ENCODE data around the gene SPTLC3. TPM values are rescaled to one million over a fixed set of nuclear protein-coding genes. Genes with fewer than 3 reads are reported as not detected.

The SPTLC3 gene
- total RNA-seq, 4 donors from 2014 or later = 5.5 to 9.7 (median 8.4) TPM

GRCh38 chr20:13149371-13150105 is 140.8 kb downstream of the SPTLC3 start:
- no peak for DNase-seq (ENCODE audit: low spot score)
- no peak for ATAC-seq (ENCODE audit: low FRiP score)

GRCh38 chr20:13158369-13158768 is 149.6 kb downstream of the SPTLC3 start:
- no peak for TF ChIP-seq CTCF (IDR thresholded peaks at IDR 0.05)
- ATAC-seq (ENCODE audit: low FRiP score) = peak; percentile 44
- no peak for DNase-seq (ENCODE audit: low spot score)

More at GRCh38 chr20:13149371-13150105, 140.8 kb downstream of the SPTLC3 start:
- TF ChIP-seq CTCF (IDR thresholded peaks at IDR 0.05) = no peak

- ATAC-seq (ENCODE audit: low FRiP score) (no peak), DNase-seq (ENCODE audit: low spot score) (no peak)
- TF ChIP-seq CTCF (IDR thresholded peaks at IDR 0.05) = no peak
Observed at GRCh38 chr20:13159889-13160288, 151.1 kb downstream of the SPTLC3 start.

GRCh38 chr20:13165203-13165602 is 156.4 kb downstream of the SPTLC3 start:
- no peak for ATAC-seq (ENCODE audit: low FRiP score)
- no peak for DNase-seq (ENCODE audit: low spot score)
- no peak for TF ChIP-seq CTCF (IDR thresholded peaks at IDR 0.05)

GRCh38 chr20:13166011-13166410 is 157.2 kb downstream of the SPTLC3 start:
- DNase-seq (ENCODE audit: low spot score) (no peak), ATAC-seq (ENCODE audit: low FRiP score) (no peak)
- TF ChIP-seq CTCF (IDR thresholded peaks at IDR 0.05) = no peak

GRCh38 chr20:13166437-13166836 is 157.7 kb downstream of the SPTLC3 start:
- DNase-seq (ENCODE audit: low spot score) (no peak), ATAC-seq (ENCODE audit: low FRiP score) (no peak)
- TF ChIP-seq CTCF (IDR thresholded peaks at IDR 0.05) = no peak

GRCh38 chr20:13169086-13169485 is 160.3 kb downstream of the SPTLC3 start:
- no peak for TF ChIP-seq CTCF (IDR thresholded peaks at IDR 0.05)
- DNase-seq (ENCODE audit: low spot score) = no peak

More at GRCh38 chr20:13169086-13169485, 160.3 kb downstream of the SPTLC3 start:
- no peak for ATAC-seq (ENCODE audit: low FRiP score)

All from omental fat pad (tissue), 4 donors.